ENCODE results near the gene GPR107. TPM values are rescaled to one million over a fixed set of nuclear protein-coding genes. Genes with fewer than 3 reads are reported as not detected.

GPR107 gene
- total and polyA plus RNA-seq, 12 donors, result 8.9 to 45.9 (median 30.8) TPM

GRCh38 chr9:130072515-130073235, 19.0 kb downstream of the GPR107 start:
- peak overlapping the region in 2 of 5 donors; percentile 55 to 74 for H3K27ac ChIP-seq
- WGBS, 4 donors, result 71 to 75% (median 74%) methylated on average over 8 to 9 of the region's 9 CpGs

GRCh38 chr9:130073373-130073772, 19.7 kb downstream of the GPR107 start:
- TF ChIP-seq CTCF (IDR thresholded peaks at IDR 0.05) (no peak), POLR2A (IDR thresholded peaks at IDR 0.05) (no peak)
- peaks cover 11 to 39% of the 10 kb centered on the region in 2 donors for H3K4me1 ChIP-seq (replicated peaks in 1 of 2)
- no peaks in the 10 kb centered on the region for H3K27me3 ChIP-seq
- 22 to 44% (median 37%) methylated on average over 2 of the region's 2 CpGs for WGBS, 4 donors
- intact Hi-C loops (cut with DNase I), result no loop called here
- peaks cover 0 to 26% of the 10 kb centered on the region in 2 donors for H3K36me3 ChIP-seq (replicated peaks in 1 of 2)
- peak overlapping the region in 4 of 5 donors; percentile 16 to 74 (median 38) for H3K27ac ChIP-seq
- no peak overlapping the region for H3K4me3 ChIP-seq
- DNase-seq, result peak in 1 of 7 donors; percentile 23
- H3K9me3 ChIP-seq (replicated peaks in 1 of 3), result no peaks in the 10 kb centered on the region

More at GRCh38 chr9:130072515-130073235, 19.0 kb downstream of the GPR107 start:
- Histone ChIP-seq H3K9me3 (replicated peaks in 1 of 3) (no peaks in the 10 kb centered on the region), H3K36me3 (replicated peaks in 1 of 2) (peaks cover 0 to 19% of the 10 kb centered on the region in 2 donors), H3K27me3 (no peaks in the 10 kb centered on the region), H3K4me3 (no peak overlapping the region), H3K4me1 (replicated peaks in 1 of 2) (peaks cover 11 to 42% of the 10 kb centered on the region in 2 donors)
- no peak for DNase-seq
- TF ChIP-seq CTCF (IDR thresholded peaks at IDR 0.05) (no peak), POLR2A (IDR thresholded peaks at IDR 0.05) (no peak)
- intact Hi-C loops (cut with DNase I), result no loop called here

GRCh38 chr9:130078547-130078946, 24.8 kb downstream of the GPR107 start:
- WGBS, 4 donors, result 93 to 96% (median 95%) methylated on average over 3 of the region's 3 CpGs
- intact Hi-C loops (cut with DNase I), result no loop called here
- H3K36me3 ChIP-seq (replicated peaks in 1 of 2), result peaks cover 0 to 68% of the 10 kb centered on the region in 2 donors

GRCh38 chr9:130084337-130084736, 30.6 kb downstream of the GPR107 start:
- intact Hi-C loops (cut with DNase I), result no loop called here
- WGBS, 4 donors, result 90 to 98% (median 95%) methylated on average over 7 of the region's 7 CpGs
- H3K27me3 ChIP-seq, result no peaks in the 10 kb centered on the region
- no peak for DNase-seq
- no peaks in the 10 kb centered on the region for H3K9me3 ChIP-seq (replicated peaks in 1 of 3)
- TF ChIP-seq POLR2A (IDR thresholded peaks at IDR 0.05) (no peak), CTCF (IDR thresholded peaks at IDR 0.05) (no peak)
- no peak overlapping the region for H3K27ac ChIP-seq
- H3K36me3 ChIP-seq (replicated peaks in 1 of 2), result peaks cover 0 to 62% of the 10 kb centered on the region in 2 donors
- H3K4me3 ChIP-seq, result no peak overlapping the region
- no peaks in the 10 kb centered on the region for H3K4me1 ChIP-seq (replicated peaks in 1 of 2)

More at GRCh38 chr9:130078547-130078946, 24.8 kb downstream of the GPR107 start:
- no peak for DNase-seq
- no peaks in the 10 kb centered on the region for H3K27me3 ChIP-seq
- H3K4me3 ChIP-seq, result no peak overlapping the region
- TF ChIP-seq CTCF (IDR thresholded peaks at IDR 0.05) (no peak), POLR2A (IDR thresholded peaks at IDR 0.05) (no peak)
- H3K4me1 ChIP-seq (replicated peaks in 1 of 2), result peaks cover under 1 to 16% of the 10 kb centered on the region in 2 donors
- H3K9me3 ChIP-seq (replicated peaks in 1 of 3), result no peaks in the 10 kb centered on the region
- H3K27ac ChIP-seq, result no peak overlapping the region
